ENCODE measurements around the gene ACSL1. TPM values are rescaled to one million over a fixed set of nuclear protein-coding genes. Genes with fewer than 3 reads are reported as not detected.

Gene ACSL1
- total RNA-seq, 1 experiment from 2014 or later = 3.5 TPM

- no CpG with 5 or more reads among the region's 9 CpGs for WGBS (ENCODE audit: extremely low coverage, insufficient read length, low lambda C conversion rate)
Observed at GRCh38 chr4:184766446-184766845, 59.3 kb downstream of the ACSL1 start.

More at GRCh38 chr4:184766446-184766845, 59.3 kb downstream of the ACSL1 start:
- Histone ChIP-seq H3K9ac (ENCODE audit: extremely low read depth, insufficient read length, low read length) (no peak overlapping the region), H4K20me1 (ENCODE audit: control insufficient read depth, insufficient read depth, insufficient read length) (no peaks in the 10 kb centered on the region), H4K5ac (ENCODE audit: insufficient read length, low read depth, low read length) (no peak overlapping the region), H3K14ac (ENCODE audit: insufficient read depth, low read length) (no peak overlapping the region), H2BK120ac (ENCODE audit: low read depth, low read length, poor library complexity, severe bottlenecking) (no peak overlapping the region), H4K91ac (ENCODE audit: insufficient read length, low read depth, low read length) (no peak overlapping the region), H3K4me2 (ENCODE audit: insufficient read depth, insufficient read length, low read length) (no peak overlapping the region), H3K27ac (ENCODE audit: insufficient read length, low read depth, low read length) (no peak overlapping the region), H3K56ac (ENCODE audit: insufficient read length, low read depth, low read length) (no peak overlapping the region), H3K79me2 (ENCODE audit: insufficient read depth, low read length) (no peaks in the 10 kb centered on the region), H3K27me3 (ENCODE audit: insufficient read depth, low read length) (no peaks in the 10 kb centered on the region), H2BK5ac (ENCODE audit: insufficient read length, low read length) (no peak overlapping the region), H4K8ac (replicated peaks; ENCODE audit: insufficient read length, low read depth, low read length) (no peak overlapping the region), H2AK5ac (ENCODE audit: insufficient read length, low read length) (no peak overlapping the region), H2BK20ac (ENCODE audit: low read depth, low read length, poor library complexity, severe bottlenecking) (no peak overlapping the region), H3K9me3 (ENCODE audit: control insufficient read depth, low read depth, low read length) (no peaks in the 10 kb centered on the region), H3K23me2 (ENCODE audit: insufficient read length, low read depth, low read length, poor library complexity, severe bottlenecking) (no peaks in the 10 kb centered on the region), H3K79me1 (ENCODE audit: insufficient read depth, low read depth, low read length, poor library complexity, severe bottlenecking) (no peaks in the 10 kb centered on the region), H2BK12ac (ENCODE audit: insufficient read length, low read depth, low read length) (no peak overlapping the region), H2AFZ (ENCODE audit: low read length) (no peak overlapping the region), H3K18ac (ENCODE audit: insufficient read length, low read depth, low read length) (no peak overlapping the region), H3K4me1 (ENCODE audit: insufficient read depth, low read length) (no peaks in the 10 kb centered on the region), H3K23ac (ENCODE audit: insufficient read length, low read depth, low read length) (no peak overlapping the region), H3K4ac (ENCODE audit: low read depth, low read length) (no peak overlapping the region), H3T11ph (ENCODE audit: low read length) (no peak overlapping the region), H2BK15ac (ENCODE audit: low read depth, low read length) (no peak overlapping the region)
- no peaks in the 10 kb centered on the region for H3K4me1 Mint-ChIP-seq
- no peak for DNase-seq
- no peak for TF ChIP-seq CTCF (conservative IDR thresholded peaks at IDR 0.05)
- H3K27ac Mint-ChIP-seq = no peak overlapping the region
- no peaks in the 10 kb centered on the region for H3K36me3 Mint-ChIP-seq (ENCODE audit: insufficient read depth in 1 of 3, low read depth in 3 of 3)
- H3K9me3 Mint-ChIP-seq = no peaks in the 10 kb centered on the region
- no peak overlapping the region for H3K4me3 Mint-ChIP-seq
- H3K27me3 Mint-ChIP-seq (ENCODE audit: low read depth) = no peaks in the 10 kb centered on the region
